Left ventricle myocardium inferior (tissue), 1 donor: ENCODE data around the gene TLE1. TPM values are rescaled to one million over a fixed set of nuclear protein-coding genes. Genes with fewer than 3 reads are reported as not detected.

ENCODE experiments used
- DNase-seq: peaks from one replicate; pipeline ENCODE4 v3.0.0-alpha.2; 2020
- H3K27ac ChIP-seq: fragments of 200-600 bp; replicated peaks from 2 replicates; pipeline ENCODE4 v1.8.0; 2021
- H3K27me3 ChIP-seq: fragments of 200-600 bp; 2 replicates; pipeline ENCODE4 v1.8.0; 2021; ENCODE audit warnings: low read depth
- H3K36me3 ChIP-seq: fragments of 200-600 bp; 2 replicates; pipeline ENCODE4 v1.8.0; 2021
- H3K4me1 ChIP-seq: fragments of 200-600 bp; 2 replicates; pipeline ENCODE4 v1.8.0; 2021
- H3K4me3 ChIP-seq: fragments of 200-600 bp; 2 replicates; pipeline ENCODE4 v1.8.0; 2021; ENCODE audit warnings: mild to moderate bottlenecking, moderate library complexity
- H3K9me3 ChIP-seq: fragments of 200-600 bp; replicated peaks from 2 replicates; pipeline ENCODE4 v1.8.0; 2021
- intact Hi-C: fragments of 100-400 bp; cut with micrococcal nuclease; formaldehyde crosslinking; loops from one replicate; pipeline ENCODE4 v1.11.0; 2022
- total RNA-seq: library from RNA; stranded (reverse); fragmentation: NEBNext Ultra II Directional; extraction: Animal tissue kit (Norgen Biotek cat#: 25700); gene quantifications from one replicate; pipeline ENCODE4 v1.2.1, GENCODE V29; 2021
- TF ChIP-seq, protein P1 (sequence below): fragments of 200-600 bp; IDR thresholded peaks from 2 replicates; pipeline ENCODE4 v1.8.0; 2021; ENCODE audit warnings: antibody characterized with exemption, mild to moderate bottlenecking, borderline replicate concordance
- donor health status: DM: no; HTN: yes; CAD: no; lungs with severe emphysema.

The TLE1 gene
- total RNA-seq, 1 donor from 2014 or later, result 8.5 TPM

DNA sequence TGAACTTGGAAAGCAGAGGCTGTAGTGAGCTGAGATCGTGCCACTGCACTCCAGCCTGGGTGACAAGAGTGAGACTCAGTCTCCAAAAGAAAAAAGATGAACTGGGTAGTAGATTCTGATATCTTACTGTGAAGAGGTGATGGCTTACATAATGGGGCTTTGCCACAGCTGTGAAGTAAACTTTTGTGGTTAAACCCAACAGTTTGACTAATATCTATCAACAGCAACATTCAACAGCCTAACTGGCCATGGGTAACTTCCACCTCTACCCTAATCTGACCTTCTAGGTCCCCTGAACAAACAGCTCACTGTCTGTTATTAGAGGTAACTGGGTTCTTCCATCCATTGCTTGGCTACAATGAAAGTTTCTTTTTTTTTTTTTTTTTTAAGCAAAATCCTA is 52.1 kb downstream of the TLE1 start:
- Histone ChIP-seq H3K36me3 (no peaks in the 10 kb centered on the region), H3K27me3 (no peaks in the 10 kb centered on the region), H3K4me3 (no peak overlapping the region), H3K9me3 (no peaks in the 10 kb centered on the region), H3K4me1 (no peaks in the 10 kb centered on the region), H3K27ac (no peak overlapping the region)
- no peak for DNase-seq
- TF ChIP-seq, protein P1, sequence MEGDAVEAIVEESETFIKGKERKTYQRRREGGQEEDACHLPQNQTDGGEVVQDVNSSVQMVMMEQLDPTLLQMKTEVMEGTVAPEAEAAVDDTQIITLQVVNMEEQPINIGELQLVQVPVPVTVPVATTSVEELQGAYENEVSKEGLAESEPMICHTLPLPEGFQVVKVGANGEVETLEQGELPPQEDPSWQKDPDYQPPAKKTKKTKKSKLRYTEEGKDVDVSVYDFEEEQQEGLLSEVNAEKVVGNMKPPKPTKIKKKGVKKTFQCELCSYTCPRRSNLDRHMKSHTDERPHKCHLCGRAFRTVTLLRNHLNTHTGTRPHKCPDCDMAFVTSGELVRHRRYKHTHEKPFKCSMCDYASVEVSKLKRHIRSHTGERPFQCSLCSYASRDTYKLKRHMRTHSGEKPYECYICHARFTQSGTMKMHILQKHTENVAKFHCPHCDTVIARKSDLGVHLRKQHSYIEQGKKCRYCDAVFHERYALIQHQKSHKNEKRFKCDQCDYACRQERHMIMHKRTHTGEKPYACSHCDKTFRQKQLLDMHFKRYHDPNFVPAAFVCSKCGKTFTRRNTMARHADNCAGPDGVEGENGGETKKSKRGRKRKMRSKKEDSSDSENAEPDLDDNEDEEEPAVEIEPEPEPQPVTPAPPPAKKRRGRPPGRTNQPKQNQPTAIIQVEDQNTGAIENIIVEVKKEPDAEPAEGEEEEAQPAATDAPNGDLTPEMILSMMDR, result no peak
- intact Hi-C loops, result no loop called here

DNA sequence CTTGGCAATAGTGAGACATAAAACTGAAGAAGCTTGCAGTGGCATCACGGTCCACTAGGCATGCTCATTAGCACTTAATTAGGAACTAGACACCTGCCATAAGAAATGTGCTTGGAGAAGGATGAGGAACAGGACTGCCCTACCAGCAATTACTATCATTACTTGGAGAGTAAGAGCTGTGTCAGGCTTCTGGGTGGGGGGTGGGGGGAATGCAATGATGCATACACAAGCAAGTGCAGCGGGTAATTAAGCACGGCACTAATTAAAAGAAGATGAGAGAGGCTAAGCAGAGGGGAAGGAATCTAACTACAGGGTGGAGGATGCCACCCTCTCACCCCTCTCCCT is 53.1 kb downstream of the TLE1 start:
- H3K27ac ChIP-seq, result no peak overlapping the region
- H3K4me1 ChIP-seq, result no peaks in the 10 kb centered on the region
- DNase-seq, result no peak
- no peaks in the 10 kb centered on the region for H3K27me3 ChIP-seq
- no peaks in the 10 kb centered on the region for H3K9me3 ChIP-seq
- H3K4me3 ChIP-seq, result no peak overlapping the region
- H3K36me3 ChIP-seq, result no peaks in the 10 kb centered on the region
- TF ChIP-seq, protein P1, result no peak
- intact Hi-C loops, result no loop called here

DNA sequence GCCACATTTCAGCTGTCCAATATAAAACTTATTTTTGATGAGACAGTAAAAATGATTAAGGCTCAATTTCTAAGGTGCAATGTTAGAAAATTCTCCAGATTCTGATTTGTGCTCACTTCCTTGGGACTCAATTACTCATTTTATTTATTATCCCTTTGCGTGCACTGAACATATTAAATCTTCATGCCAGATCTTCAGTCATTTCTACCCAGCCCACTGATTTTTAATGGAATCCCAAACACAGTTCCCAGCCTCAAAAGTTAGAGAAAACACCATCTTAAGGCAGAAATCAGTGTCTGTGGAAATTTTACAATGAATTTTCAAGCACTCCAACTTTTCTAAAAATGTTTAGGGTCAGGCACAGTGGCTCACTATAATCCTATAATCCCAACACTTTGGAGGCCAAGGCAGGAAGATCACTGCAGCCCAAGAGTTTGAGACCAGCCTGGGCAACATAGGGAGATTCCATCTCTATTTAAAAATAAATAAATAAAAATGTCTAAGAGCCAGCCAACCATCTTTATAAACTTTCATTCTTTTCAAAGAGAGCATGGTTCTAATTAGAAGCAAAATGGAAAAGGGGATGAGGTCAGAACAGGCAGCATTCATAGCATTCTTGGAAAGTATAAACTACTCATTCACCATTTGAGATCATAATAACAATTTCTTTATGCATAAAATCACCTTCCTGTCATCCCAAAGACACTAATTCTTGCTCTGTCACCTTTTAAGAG is 53.7 kb downstream of the TLE1 start:
- Histone ChIP-seq H3K27ac (no peak overlapping the region), H3K4me3 (no peak overlapping the region), H3K36me3 (no peaks in the 10 kb centered on the region), H3K4me1 (no peaks in the 10 kb centered on the region), H3K27me3 (no peaks in the 10 kb centered on the region), H3K9me3 (no peaks in the 10 kb centered on the region)
- TF ChIP-seq, protein P1, result no peak
- intact Hi-C loops, result no loop called here
- DNase-seq, result no peak

DNA sequence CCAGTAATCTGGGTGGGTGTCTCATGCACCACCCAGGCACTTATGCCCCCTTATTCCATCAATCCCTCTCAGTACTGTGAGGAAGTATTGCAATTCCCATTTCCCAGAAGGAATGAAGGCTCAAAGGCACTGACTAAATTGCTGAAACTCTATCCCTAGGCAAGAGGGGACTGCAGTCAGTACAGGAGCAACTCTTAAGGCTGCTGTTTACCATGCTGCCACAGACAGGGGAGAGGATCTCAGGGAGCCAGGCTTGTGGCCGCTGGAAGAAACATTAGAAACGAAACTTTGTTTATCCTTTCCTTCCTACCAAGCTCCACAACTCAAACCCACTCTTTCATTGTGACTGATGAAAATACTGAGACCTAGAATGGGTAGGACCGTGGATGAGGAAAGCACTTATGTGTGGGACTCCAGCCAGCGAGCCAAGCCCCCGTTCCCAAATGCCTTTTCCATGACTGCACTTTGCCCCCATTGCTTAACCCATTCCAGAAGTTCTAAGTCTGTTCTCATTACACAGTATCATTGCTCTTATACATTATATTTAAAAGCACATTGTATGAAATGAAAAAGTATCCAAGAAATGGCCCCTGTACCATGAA is 54.3 kb downstream of the TLE1 start:
- intact Hi-C loops, result no loop called here
- Histone ChIP-seq H3K4me1 (no peaks in the 10 kb centered on the region), H3K36me3 (no peaks in the 10 kb centered on the region), H3K27ac (no peak overlapping the region), H3K4me3 (no peak overlapping the region), H3K9me3 (no peaks in the 10 kb centered on the region), H3K27me3 (no peaks in the 10 kb centered on the region)
- no peak for DNase-seq
- TF ChIP-seq, protein P1, result no peak

DNA sequence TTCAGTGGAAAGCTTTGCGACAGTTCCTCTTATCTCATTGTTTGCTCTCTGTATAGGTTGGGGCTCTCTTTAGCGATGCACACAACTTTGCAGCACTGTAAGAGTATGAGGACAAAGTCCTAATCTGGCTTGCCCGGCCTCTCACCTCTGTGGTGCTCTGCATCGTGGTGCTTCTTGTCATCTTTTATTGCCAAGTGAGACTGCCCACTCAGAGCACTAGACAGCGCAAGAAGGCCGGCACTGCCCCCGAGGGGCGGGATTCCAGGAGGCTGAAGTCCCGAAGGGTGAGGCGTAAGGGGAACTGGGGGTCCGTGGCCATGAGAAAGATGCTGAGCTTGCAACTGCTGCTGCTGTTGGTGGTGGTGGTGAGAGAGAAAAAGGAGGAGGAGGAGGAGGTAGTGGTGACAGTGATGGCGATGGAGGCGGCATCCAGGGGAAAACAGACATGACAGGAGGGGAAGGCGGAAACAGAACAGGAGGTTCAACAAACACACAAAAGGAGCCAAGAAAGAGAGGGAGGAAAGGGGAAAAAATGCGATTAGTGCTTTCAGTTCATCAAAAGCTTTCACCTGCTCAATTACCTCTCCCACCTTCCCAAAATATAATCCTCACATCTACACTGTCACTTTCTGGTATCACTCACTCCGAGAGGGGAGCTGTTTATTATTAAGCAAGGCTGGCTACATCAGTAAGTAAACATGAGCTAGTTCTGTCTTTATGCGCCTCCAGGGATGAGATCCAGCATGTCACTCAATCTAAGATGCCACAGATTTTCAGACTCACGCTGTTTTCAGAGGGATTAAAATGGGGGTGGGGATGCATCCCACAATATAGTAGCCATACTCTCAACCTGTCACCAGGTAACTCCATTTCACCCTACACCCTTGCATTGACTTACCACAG is 55.1 kb downstream of the TLE1 start:
- TF ChIP-seq, protein P1, result no peak
- Histone ChIP-seq H3K27me3 (no peaks in the 10 kb centered on the region), H3K4me3 (no peak overlapping the region), H3K4me1 (no peaks in the 10 kb centered on the region), H3K27ac (no peak overlapping the region), H3K36me3 (no peaks in the 10 kb centered on the region), H3K9me3 (no peaks in the 10 kb centered on the region)
- no peak for DNase-seq
- intact Hi-C loops, result no loop called here
